Fibroblast of pulmonary artery (primary cell): ENCODE results near the gene RSBN1L.
"Not testable (repeated sequence)": the region's sequence is repeated elsewhere in the genome, so short reads cannot be mapped to it uniquely, and the experiment has no call there.

ENCODE experiments used
- DNase-seq: peaks from one replicate; pipeline ENCODE4 v3.0.0-alpha.2; 2010; ENCODE audit warnings: low read depth
- H3K4me3 ChIP-seq: replicated peaks from 2 replicates; pipeline ENCODE4 v1.5.1; 2011; ENCODE audit warnings: low read depth, mild to moderate bottlenecking, control low read depth, low read length, moderate library complexity
- CTCF ChIP-seq: IDR thresholded peaks from 2 replicates; pipeline ENCODE4 v1.5.1; 2011; ENCODE audit warnings: mild to moderate bottlenecking, control low read depth, low read length, inconsistent platforms; ENCODE audit errors: missing control alignments

Gene RSBN1L

GRCh38 chr7:77783111-77783510 is 86.9 kb downstream of the RSBN1L start:
- DNase-seq: no peak
- no peak for TF ChIP-seq CTCF
- H3K4me3 ChIP-seq: no peak overlapping the region

- DNase-seq: no peak
- no peak overlapping the region for H3K4me3 ChIP-seq
- TF ChIP-seq CTCF: no peak
Measured at GRCh38 chr7:77783545-77783944, 87.3 kb downstream of the RSBN1L start.

GRCh38 chr7:77784426-77784825 is 88.2 kb downstream of the RSBN1L start:
- not testable (repeated sequence) for H3K4me3 ChIP-seq, DNase-seq

- no peak for DNase-seq
- no peak overlapping the region for H3K4me3 ChIP-seq
- no peak for TF ChIP-seq CTCF
Measured at GRCh38 chr7:77786018-77786417, 89.8 kb downstream of the RSBN1L start.

GRCh38 chr7:77786741-77787140 is 90.5 kb downstream of the RSBN1L start:
- DNase-seq: no peak
- no peak overlapping the region for H3K4me3 ChIP-seq
- no peak for TF ChIP-seq CTCF

GRCh38 chr7:77788327-77788902 is 92.2 kb downstream of the RSBN1L start:
- no peak for TF ChIP-seq CTCF
- no peak overlapping the region for H3K4me3 ChIP-seq
- no peak for DNase-seq

- H3K4me3 ChIP-seq: no peak overlapping the region
- TF ChIP-seq CTCF: no peak
- DNase-seq: no peak
Measured at GRCh38 chr7:77791336-77791735, 95.1 kb downstream of the RSBN1L start.
